ENCODE data around the gene EFCAB5. TPM values are rescaled to one million over a fixed set of nuclear protein-coding genes. Genes with fewer than 3 reads are reported as not detected.

The EFCAB5 gene
- total RNA-seq, 1 donor = 0.36 TPM

DNA sequence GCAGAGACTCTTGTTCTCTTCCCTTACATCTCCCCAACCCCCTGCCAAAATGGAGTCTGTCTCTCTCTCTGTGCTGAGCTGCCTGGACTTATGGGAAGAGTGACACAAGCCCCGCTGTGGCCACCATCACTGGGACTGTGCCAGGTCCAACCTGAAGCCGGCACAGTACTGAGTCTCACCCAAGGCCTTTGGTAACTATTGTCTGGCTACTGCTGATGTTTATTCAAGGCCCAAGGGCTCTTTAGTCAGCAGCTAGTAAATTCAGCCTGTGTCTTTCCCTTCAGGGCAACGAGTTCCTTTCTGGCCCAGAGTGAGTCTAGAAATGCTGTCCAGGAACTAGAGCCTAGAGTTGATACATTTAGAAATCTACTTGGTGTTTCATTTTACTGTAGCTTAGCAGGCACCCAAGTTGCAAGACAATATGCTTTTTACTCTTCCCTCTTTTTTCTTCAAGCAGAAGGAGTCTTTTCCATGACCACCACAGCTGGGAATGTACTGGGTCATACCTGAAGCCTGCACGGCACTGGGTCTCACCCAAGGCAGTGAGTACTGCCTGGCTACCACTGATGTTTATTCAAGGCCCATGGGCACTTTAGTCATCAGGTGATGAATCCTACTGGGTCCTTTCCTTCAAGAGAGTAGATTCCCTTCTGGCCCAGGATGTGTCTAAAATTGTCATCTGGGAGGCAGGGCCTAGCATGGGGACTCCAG is 17.7 kb downstream of the EFCAB5 start:
- no peak overlapping the region for H3K4me3 ChIP-seq (ENCODE audit: low read depth, low read length)
- TF ChIP-seq, protein P1, sequence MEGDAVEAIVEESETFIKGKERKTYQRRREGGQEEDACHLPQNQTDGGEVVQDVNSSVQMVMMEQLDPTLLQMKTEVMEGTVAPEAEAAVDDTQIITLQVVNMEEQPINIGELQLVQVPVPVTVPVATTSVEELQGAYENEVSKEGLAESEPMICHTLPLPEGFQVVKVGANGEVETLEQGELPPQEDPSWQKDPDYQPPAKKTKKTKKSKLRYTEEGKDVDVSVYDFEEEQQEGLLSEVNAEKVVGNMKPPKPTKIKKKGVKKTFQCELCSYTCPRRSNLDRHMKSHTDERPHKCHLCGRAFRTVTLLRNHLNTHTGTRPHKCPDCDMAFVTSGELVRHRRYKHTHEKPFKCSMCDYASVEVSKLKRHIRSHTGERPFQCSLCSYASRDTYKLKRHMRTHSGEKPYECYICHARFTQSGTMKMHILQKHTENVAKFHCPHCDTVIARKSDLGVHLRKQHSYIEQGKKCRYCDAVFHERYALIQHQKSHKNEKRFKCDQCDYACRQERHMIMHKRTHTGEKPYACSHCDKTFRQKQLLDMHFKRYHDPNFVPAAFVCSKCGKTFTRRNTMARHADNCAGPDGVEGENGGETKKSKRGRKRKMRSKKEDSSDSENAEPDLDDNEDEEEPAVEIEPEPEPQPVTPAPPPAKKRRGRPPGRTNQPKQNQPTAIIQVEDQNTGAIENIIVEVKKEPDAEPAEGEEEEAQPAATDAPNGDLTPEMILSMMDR (IDR thresholded peaks at IDR 0.05; ENCODE audit: insufficient read depth, low read length) = no peak
- peak; percentile 20 for DNase-seq (ENCODE audit: low read depth)

DNA sequence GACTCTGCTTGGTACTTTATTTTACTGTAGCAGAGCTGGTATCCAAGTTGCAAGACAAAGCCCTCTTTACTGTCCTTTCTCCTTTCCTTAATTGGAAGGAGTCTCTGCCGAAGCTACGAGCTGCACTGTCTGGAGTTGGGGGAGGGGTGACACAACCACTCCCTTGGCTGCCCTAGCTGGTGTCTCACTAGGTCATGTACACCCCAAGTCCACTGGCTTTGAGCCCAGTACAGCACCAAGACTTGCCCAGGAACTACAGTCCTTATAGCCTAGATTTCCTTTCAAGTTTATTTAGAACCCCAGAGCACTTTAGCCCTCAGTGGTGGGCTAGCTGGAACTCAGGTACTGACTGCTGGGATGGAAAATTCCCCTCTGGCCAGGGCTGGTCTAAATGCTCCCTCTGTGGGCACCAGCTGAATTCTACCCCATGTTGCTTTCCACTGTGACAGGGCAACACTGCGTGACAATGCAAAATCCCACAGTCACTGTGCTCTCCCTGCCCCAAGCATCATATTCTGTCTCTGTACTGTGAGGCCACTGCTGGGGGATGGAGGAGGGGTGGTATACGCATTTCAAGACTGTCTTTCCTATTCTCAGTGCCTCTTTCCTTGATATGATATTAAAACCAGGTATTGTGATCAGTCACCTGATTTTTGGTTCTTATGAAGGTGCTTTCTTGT is 18.4 kb downstream of the EFCAB5 start:
- H3K4me3 ChIP-seq (ENCODE audit: low read depth, low read length) = no peak overlapping the region
- DNase-seq (ENCODE audit: low read depth) = peak; percentile 19
- TF ChIP-seq, protein P1 (IDR thresholded peaks at IDR 0.05; ENCODE audit: insufficient read depth, low read length) = no peak

DNA sequence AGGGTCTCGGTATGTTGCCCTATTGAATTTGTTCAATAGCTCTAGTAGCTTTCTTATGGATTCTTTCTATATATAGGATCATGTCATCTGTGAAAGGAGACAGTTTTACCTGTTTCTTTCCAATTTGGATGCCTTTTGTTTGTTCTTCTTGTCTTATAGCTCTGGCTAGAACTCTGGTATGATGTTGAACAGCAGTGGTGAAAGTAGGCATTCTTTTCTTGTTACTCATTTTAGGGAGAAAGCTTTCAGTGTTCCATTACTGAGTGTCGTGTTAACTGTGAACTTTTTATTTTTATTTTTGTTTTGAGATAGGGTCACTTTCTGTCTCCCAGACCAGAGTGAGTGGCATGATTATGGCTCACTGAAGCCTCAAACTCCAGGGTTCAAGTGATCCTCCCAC is 21.2 kb downstream of the EFCAB5 start:
- TF ChIP-seq, protein P1 (IDR thresholded peaks at IDR 0.05; ENCODE audit: insufficient read depth, low read length) = no peak
- no peak for DNase-seq (ENCODE audit: low read depth)
- H3K4me3 ChIP-seq (ENCODE audit: low read depth, low read length) = no peak overlapping the region

DNA sequence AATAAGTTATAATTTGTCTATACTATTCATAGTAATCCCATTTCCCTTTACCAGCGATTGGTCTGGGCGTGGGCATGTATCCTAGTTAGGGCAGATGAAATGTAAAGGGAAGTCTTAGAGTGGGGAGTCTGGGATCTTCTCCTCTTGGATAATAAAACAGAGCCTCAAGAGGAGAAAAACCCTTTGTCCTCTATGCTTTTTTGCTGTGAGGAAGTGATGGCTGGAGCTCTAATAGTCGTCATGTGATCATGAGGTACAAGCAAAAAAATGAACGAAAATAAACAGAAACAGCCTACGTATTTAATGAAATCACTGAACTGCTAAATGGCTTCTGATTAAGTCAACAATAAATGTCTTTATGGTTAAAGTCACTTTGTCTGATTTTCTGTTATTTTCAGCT is 26.8 kb downstream of the EFCAB5 start:
- TF ChIP-seq, protein P1 (IDR thresholded peaks at IDR 0.05; ENCODE audit: insufficient read depth, low read length) = no peak
- DNase-seq (ENCODE audit: low read depth) = no peak
- H3K4me3 ChIP-seq (ENCODE audit: low read depth, low read length) = no peak overlapping the region

DNA sequence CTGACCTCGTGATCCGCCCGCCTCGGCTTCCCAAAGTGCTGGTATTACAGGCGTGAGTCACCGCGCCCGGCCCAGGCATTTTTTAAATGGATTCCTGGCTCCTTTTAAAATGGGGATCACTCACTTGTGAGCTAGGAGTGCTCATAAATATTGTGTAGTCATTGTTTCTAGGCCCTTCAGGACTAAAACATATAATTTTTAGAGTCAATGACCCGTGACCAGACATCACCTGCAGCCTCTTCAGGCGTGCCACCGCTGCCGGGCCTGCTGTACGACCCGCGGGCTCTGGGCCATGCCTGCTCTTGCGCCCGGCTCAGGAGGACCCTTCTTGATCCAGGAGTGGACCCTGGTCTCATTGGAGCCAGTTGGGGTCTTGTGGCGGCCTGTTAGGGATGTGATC is 30.8 kb downstream of the EFCAB5 start:
- H3K4me3 ChIP-seq (ENCODE audit: low read depth, low read length) = no peak overlapping the region
- no peak for DNase-seq (ENCODE audit: low read depth)
- TF ChIP-seq, protein P1 (IDR thresholded peaks at IDR 0.05; ENCODE audit: insufficient read depth, low read length) = no peak

DNA sequence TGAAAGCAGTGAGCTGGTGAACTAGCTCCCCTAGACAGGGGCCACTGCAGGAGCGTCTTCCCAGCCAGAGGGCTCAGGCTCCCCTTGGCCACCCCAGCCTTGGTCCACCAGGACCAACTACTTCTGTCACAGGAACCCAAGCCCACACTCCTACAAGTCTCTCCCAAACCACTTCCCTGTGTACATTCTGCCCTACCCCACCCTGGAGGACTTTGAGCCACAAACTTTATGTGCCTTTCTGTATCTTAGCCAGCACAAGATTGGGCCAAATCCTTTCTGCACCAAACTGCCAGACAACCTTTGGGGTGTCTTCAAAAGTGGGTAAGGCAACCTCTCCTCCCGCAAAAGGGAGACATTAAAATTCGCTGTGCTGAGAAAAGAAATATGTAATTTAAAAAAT is 31.6 kb downstream of the EFCAB5 start:
- DNase-seq (ENCODE audit: low read depth) = no peak
- TF ChIP-seq, protein P1 (IDR thresholded peaks at IDR 0.05; ENCODE audit: insufficient read depth, low read length) = no peak
- H3K4me3 ChIP-seq (ENCODE audit: low read depth, low read length) = no peak overlapping the region

Data from fibroblast of the aortic adventitia (primary cell).